ENCODE measurements around the gene TRIM66.

TRIM66 gene

GRCh38 chr11:8654503-8654902, 28.0 kb downstream of the TRIM66 start:
- DNase-seq (ENCODE audit: low read depth), result no peak

GRCh38 chr11:8652140-8652539, 30.3 kb downstream of the TRIM66 start:
- DNase-seq (ENCODE audit: low read depth), result peak; percentile 93

GRCh38 chr11:8650401-8650990, 32.0 kb downstream of the TRIM66 start:
- peak; percentile 11 for DNase-seq (ENCODE audit: low read depth)

- peak; percentile 79 for DNase-seq (ENCODE audit: low read depth)
Measured at GRCh38 chr11:8649361-8649760, 33.1 kb downstream of the TRIM66 start.

- no peak for DNase-seq (ENCODE audit: low read depth)
Measured at GRCh38 chr11:8646873-8647272, 35.6 kb downstream of the TRIM66 start.

GRCh38 chr11:8642196-8642841, 40.1 kb downstream of the TRIM66 start:
- DNase-seq (ENCODE audit: low read depth), result no peak

- DNase-seq (ENCODE audit: low read depth), result no peak
Measured at GRCh38 chr11:8641332-8641731, 41.1 kb downstream of the TRIM66 start.

- DNase-seq (ENCODE audit: low read depth), result no peak
Measured at GRCh38 chr11:8640267-8640906, 42.1 kb downstream of the TRIM66 start.

GRCh38 chr11:8639655-8640054, 42.8 kb downstream of the TRIM66 start:
- no peak for DNase-seq (ENCODE audit: low read depth)

- DNase-seq (ENCODE audit: low read depth), result peak; percentile 62
Measured at GRCh38 chr11:8638300-8638699, 44.2 kb downstream of the TRIM66 start.

- no peak for DNase-seq (ENCODE audit: low read depth)
Measured at GRCh38 chr11:8636127-8636526, 46.3 kb downstream of the TRIM66 start.

GRCh38 chr11:8634498-8634897, 48.0 kb downstream of the TRIM66 start:
- DNase-seq (ENCODE audit: low read depth), result no peak

GRCh38 chr11:8631395-8632118, 50.9 kb downstream of the TRIM66 start:
- DNase-seq (ENCODE audit: low read depth), result peak; percentile 61

- DNase-seq (ENCODE audit: low read depth), result no peak
Measured at GRCh38 chr11:8624698-8625097, 57.8 kb downstream of the TRIM66 start.

- no peak for DNase-seq (ENCODE audit: low read depth)
Measured at GRCh38 chr11:8621147-8621546, 61.3 kb downstream of the TRIM66 start.

- DNase-seq (ENCODE audit: low read depth), result no peak
Measured at GRCh38 chr11:8617063-8617462, 65.4 kb downstream of the TRIM66 start.

- no peak for DNase-seq (ENCODE audit: low read depth)
Measured at GRCh38 chr11:8615291-8616032, 67.0 kb downstream of the TRIM66 start.

GRCh38 chr11:8614497-8614896, 68.0 kb downstream of the TRIM66 start:
- DNase-seq (ENCODE audit: low read depth), result no peak

- no peak for DNase-seq (ENCODE audit: low read depth)
Measured at GRCh38 chr11:8613036-8613435, 69.4 kb downstream of the TRIM66 start.

GRCh38 chr11:8612522-8612921, 69.9 kb downstream of the TRIM66 start:
- no peak for DNase-seq (ENCODE audit: low read depth)

- no peak for DNase-seq (ENCODE audit: low read depth)
Measured at GRCh38 chr11:8610532-8611116, 71.8 kb downstream of the TRIM66 start.

- DNase-seq (ENCODE audit: low read depth), result peak; percentile 40
Measured at GRCh38 chr11:8608652-8609051, 73.8 kb downstream of the TRIM66 start.

All from ELR (cell line).